Activated T-cell treated with anti-CD3 and anti-CD28 coated beads, Interleukin-2, amount 50 U/mL, for 48 hours (primary cell): Measurements from ENCODE around the gene TMA7.
A peak's percentile ranks its signal among the peaks of the same experiment; 100 is the strongest.

Experiments used
- DNase-seq, 2 experiments: peaks; one replicate each; pipeline ENCODE4 v3.0.0-alpha.2; 2020

The TMA7 gene

GRCh38 chr3:48409291-48410201 is 30.5 kb upstream of the TMA7 start:
- DNase-seq = no peak

GRCh38 chr3:48410205-48411040 is 29.6 kb upstream of the TMA7 start:
- peak in 1 of 2 experiments; percentile 7 for DNase-seq

DNA sequence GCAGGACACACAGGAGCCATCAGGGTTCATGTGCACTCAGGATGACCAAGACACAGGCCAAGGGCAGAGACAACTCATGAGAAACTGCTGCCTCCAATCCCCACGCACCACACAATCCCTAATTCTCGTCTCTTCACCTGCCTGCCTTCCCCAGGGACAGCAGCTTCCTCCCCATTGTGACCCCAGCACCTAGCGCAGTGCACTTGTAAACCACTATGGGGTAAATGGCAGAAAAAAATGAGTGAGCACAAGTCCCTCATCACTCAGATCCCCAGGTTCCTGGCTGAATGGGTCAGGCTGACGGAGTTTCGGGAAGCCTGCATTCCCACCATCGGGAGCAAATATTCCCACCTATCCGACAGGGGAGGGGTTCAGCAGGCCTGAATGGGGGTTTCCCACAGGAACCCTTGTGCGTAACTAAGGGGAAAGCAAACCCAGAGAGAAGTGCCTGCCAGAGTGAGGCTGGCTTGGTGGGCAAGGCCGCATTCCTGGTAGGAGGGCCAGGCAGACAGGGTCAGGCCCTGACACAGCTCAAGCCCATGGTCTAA is 28.9 kb upstream of the TMA7 start:
- no peak for DNase-seq

- DNase-seq = no peak
These were observed 28.3 kb upstream of the TMA7 start for GRCh38 chr3:48411606-48412374.

DNA sequence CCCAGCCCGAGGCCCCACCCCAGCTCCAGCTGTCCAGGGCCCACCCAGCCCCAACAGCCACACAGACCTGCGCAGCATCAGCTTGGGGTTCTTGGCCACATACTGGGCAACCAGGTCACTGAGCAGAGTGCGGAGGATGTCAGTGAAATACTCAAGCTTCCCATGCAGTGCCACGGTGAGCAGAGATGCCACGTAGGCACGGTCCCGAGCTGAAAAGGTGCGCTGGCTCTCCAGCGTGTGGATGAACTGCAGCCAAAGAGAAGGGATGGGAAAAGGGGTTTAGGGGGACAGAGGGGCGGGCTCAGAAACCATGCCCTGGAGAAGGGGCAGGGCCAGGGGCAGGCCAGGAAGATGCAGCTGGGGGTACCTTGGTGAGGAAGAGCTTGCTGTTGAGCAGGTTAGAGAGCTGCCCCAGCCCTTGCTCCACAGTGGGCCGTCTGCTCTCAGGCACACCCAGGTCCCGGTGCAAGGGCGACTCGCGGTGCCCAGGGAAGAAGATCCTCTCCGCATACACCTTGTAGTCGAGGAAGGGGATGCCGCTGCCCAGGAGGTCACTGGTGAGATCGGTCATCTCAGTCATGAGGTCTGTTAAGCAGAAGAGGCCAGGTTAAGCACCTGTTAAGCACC is 27.6 kb upstream of the TMA7 start:
- DNase-seq = no peak

DNA sequence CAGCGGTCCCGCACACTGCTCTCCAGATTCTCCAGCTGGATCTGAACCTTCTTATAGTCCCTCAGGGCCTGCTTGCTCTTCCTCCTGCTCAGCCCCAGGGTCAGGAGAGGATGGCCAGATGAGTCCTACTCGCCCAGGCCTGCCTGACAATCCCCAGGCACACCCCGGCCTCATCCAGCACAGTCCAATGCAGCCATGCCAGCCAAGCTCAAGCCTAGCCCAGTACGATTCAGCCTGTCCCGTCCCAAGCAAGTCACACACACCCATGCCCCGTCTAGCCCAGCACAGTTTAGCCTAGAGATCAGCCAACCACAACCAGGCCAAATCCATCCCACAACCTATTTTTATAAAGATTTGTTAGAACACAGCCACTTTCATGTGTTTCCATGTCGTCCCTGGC is 27.0 kb upstream of the TMA7 start:
- DNase-seq = no peak

GRCh38 chr3:48413611-48414010 is 26.4 kb upstream of the TMA7 start:
- DNase-seq = no peak

DNA sequence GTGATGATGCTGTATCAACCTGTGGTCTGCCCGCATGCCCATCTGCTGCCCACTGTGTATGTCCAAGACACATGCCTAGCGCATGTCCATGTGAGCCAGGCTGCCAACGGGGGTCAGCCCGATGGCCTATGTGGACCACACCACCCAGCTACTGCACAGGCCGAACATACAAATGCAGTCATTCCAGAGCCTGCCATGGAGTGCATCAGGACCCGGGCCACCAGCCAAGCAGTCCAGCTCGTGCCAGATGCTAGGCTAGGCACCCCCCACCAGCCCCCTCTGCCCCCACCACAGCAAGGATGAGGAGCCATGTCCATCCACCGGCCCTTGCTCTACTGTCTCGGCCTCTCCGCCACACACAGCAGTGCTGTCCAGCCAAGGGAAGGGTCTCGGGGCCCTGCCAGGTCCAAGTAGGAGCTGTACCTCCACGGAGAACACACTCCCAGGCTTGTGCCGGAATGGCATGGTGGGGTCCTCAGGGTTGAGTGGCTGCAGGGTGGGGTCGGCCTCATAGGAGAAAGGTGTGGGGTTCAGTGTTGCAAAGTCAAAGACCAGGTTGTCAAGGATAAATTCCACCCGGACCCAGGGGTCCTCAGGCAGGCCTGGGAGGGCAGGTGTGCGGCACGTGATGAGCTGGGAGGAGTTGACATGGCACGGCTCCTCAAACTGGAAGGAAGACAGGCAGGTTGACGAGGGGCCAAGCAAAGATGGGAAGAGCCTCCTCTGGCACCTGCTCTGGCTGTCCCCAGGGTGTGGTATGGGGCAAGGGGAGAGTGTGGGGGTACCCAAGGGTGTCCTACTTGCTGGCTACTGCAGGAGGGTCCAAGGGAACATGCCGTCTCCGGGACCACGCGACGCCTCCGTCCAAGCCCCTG is 25.4 kb upstream of the TMA7 start:
- DNase-seq = no peak

- DNase-seq = no peak
These were observed 24.7 kb upstream of the TMA7 start for GRCh38 chr3:48415251-48415953.

DNA sequence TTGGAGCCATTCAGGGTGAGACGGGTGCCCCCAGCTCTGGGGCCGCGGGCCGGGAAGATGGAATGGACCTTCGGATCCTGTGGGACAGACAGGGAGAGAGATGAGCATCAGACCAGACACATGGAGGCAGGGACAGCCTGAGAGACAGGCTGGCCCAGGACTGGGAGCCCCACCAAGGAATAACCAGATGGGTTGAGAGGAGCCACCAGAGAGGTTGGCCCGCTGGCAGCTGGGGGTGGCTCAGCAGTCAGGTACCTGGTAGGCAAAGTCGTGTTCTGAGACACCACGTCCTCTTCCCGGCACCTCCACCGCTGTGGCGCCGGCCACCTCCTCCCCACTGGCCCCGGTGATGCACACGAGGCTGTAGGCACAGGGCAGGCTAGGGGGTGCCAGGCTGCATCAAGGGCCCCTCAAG is 24.0 kb upstream of the TMA7 start:
- DNase-seq = no peak

DNA sequence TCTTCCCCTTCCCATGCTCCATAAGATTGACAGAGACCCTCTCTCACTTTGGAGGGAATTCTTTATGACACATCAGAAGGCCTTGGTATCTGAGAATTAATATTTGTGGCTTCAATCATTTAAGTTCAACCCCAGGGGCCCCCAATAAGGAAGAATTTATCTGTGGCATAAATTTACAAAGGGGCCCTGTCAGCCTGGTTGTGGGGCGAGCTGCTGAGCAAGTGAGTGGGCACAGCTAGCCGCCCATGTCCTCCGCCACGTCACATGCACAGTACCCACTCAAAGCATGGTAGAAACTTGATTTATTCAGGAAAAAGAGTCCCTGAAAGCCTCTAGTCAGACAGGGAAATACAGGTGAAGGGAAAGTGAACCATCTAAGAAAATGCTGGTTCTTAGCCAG is 23.5 kb upstream of the TMA7 start:
- no peak for DNase-seq

DNA sequence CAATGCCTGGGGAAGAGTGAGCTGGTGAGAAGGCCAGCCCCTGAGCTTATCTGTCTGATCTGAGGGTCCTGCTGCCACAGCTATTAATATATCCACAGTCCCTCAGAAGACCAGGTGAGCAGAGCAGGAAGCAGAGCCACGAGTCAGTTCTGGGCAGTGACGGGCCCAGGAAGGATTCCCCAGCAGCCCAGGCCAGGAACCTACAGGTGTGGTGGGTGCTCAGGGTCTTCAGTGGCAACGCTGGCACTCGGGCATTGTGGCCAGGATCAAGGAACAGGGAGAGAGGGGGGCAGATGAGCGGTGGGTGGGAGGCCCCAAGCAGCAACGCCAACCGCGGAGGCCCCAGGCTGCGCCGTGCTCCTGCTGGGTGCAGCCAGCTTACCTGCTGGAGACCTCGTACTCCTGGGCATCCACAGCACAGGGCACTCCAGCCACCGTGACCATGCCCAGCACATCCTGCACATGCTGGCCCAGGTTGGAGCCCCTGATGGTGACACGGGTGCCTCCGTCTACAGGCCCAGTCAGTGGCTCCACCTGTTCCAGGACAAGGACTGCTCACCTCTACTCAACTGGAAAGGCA is 22.4 kb upstream of the TMA7 start:
- DNase-seq = no peak

- no peak for DNase-seq
These were observed 21.9 kb upstream of the TMA7 start for GRCh38 chr3:48418140-48418539.

DNA sequence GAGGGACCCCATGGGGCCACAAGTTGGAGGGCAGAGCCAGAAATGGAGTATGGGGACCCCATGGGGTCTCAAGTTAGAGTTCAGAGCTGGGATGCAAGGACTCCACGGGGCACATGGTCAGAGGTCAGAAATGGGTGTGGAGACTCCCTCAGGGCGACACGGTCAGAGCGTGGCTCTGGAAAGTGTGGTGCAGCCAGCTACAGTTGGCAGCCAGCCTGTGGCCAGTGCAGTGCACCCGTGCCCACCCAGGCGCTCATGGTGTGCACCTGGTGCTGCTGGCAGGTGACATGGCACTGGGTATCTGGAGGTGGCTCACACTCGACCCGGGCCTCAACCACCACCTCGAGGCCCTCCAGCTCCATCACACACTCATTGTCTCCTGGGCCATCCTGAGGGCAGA is 21.4 kb upstream of the TMA7 start:
- no peak for DNase-seq

- no peak for DNase-seq
These were observed 20.9 kb upstream of the TMA7 start for GRCh38 chr3:48419149-48419548.

DNA sequence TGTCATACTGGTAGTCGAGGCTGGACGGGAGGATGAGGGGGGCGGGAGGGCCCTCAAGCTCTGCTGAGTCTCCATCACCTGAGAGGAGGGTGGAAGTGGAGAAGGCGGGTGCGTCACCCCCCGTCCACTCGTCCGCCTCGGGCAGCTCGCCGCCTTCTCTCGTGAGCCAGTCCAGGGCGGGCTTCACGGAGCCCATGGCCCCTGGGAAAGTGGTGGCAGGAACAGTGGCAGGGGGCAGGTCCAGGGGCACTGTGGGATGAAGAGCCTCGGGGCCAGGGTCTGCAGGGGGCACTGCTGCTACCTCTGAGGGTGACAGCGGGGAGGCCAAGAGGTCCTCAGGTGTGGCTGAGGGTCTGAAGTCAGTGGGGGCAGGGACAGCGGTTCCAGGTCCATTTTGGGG is 20.5 kb upstream of the TMA7 start:
- no peak for DNase-seq

- no peak for DNase-seq
These were observed 19.5 kb upstream of the TMA7 start for GRCh38 chr3:48420561-48420960.

GRCh38 chr3:48422272-48422671 is 17.8 kb upstream of the TMA7 start:
- DNase-seq = no peak

- no peak for DNase-seq
These were observed 17.4 kb upstream of the TMA7 start for GRCh38 chr3:48422681-48423080.

DNA sequence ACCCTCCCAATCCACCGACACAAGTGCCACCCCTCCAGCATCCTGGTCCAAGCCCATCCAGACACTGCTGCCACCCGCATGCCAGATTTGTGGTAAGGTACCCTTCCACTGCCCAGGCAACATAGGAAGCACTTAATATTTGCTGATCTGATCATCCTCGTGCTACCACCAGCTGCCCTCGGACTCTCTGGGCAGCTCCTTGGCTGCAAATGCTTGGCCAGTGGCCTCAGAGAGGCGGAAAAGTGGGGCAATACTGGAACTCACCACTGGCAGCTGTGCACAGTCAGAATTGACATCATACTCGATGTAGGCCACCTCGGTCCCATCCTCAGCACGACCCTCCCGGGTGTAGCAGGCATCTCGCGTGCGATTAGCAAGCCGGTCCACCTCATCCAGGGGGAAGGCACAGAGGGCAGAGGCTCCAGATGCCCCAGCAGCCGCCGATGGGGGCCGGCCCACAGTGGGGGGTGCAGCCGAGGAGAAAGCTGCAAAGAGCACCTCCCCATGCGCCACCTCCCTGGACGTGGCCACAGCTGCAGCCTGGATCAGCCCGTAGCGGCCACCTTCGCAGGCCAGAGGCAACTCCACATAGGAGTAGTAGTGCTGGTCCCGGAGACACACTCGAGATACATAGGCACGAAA is 16.7 kb upstream of the TMA7 start:
- no peak for DNase-seq
